ENCODE results near the gene SAMD13.

GRCh38 chr1:84301785-84302385 lies 377 bp downstream of the SAMD13 start:
- TF ChIP-seq EZH2phosphoT487 (IDR thresholded peaks at IDR 0.05; ENCODE audit: borderline replicate concordance, low read depth) (no peak), USF2 (IDR thresholded peaks at IDR 0.05; ENCODE audit: borderline replicate concordance, low read depth, low read length) (no peak), CTCF (IDR thresholded peaks at IDR 0.05) (no peak), EP300 (IDR thresholded peaks at IDR 0.05; ENCODE audit: borderline replicate concordance in 1 of 2, low read depth in 1 of 2, low read length in 1 of 2) (no peak), NFIC (IDR thresholded peaks at IDR 0.05; ENCODE audit: borderline replicate concordance) (no peak), RFX5 (IDR thresholded peaks at IDR 0.05; ENCODE audit: low read length) (no peak), TAF1 (IDR thresholded peaks at IDR 0.05; ENCODE audit: borderline replicate concordance, low read depth, low read length) (no peak), IRF3 (IDR thresholded peaks at IDR 0.05; ENCODE audit: low read depth, low read length) (no peak), RAD21 (IDR thresholded peaks at IDR 0.05; ENCODE audit: low read length) (no peak), MAX (IDR thresholded peaks at IDR 0.05; ENCODE audit: low read depth) (no peak), TEAD4 (IDR thresholded peaks at IDR 0.05; ENCODE audit: borderline replicate concordance, insufficient read depth) (no peak)

All from SK-N-SH (cell line).